ENCODE data around the gene TIMP3. TPM values are rescaled to one million over a fixed set of nuclear protein-coding genes. Genes with fewer than 3 reads are reported as not detected.
"Not testable (repeated sequence)": the region's sequence is repeated elsewhere in the genome, so short reads cannot be mapped to it uniquely, and the experiment has no call there.

The TIMP3 gene
- total RNA-seq, 1 donor from 2014 or later = 64.2 TPM

DNA sequence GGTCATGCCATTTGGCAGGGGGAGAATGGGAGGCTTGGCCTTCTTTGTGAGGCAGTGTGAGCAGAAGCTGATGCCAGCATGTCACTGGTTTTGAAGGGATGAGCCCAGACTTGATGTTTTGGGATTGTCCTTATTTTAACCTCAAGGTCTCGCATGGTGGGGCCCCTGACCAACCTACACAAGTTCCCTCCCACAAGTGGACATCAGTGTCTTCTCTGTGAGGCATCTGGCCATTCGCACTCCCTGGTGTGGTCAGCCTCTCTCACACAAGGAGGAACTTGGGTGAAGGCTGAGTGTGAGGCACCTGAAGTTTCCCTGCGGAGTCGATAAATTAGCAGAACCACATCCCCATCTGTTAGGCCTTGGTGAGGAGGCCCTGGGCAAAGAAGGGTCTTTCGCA, 59.8 kb downstream of the TIMP3 start:
- Histone ChIP-seq H3K4me3 (ENCODE audit: low read length in 3 of 3) (no peak overlapping the region), H3K27me3 (ENCODE audit: control insufficient read depth in 3 of 3, insufficient read depth in 3 of 3, low read length in 3 of 3) (no peaks in the 10 kb centered on the region), H3K27ac (ENCODE audit: low read depth, low read length) (no peak overlapping the region), H3K9me3 (ENCODE audit: control insufficient read depth in 3 of 3, low read length in 3 of 3) (no peaks in the 10 kb centered on the region), H3K9ac (ENCODE audit: low read depth in 1 of 3, low read length in 3 of 3) (no peak overlapping the region), H3K4me1 (ENCODE audit: control insufficient read depth in 3 of 3, insufficient read depth in 3 of 3, low read length in 3 of 3) (peaks cover 2 to 8% (median 3%) of the 10 kb centered on the region in 3 donors), H3K36me3 (ENCODE audit: control insufficient read depth in 3 of 3, insufficient read depth in 3 of 3, low read length in 3 of 3) (peaks cover 20 to 34% (median 25%) of the 10 kb centered on the region in 3 donors)

DNA sequence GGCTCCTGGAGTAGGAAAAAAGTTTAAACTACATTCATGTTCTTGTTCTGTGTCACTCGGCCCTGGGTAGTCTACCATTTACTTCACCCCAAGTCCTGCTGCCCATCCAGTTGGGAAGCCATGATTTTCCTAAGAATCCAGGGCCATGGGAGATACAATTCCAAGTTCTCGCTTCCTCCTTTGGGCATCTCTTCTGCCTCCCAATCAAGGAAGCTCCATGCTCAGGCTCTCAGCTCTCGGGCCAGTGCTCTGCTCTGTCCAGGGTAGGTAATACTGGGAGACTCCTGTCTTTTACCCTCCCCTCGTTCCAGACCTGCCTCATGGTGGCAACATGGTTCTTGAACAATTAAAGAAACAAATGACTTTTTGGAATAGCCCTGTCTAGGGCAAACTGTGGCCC, 60.6 kb downstream of the TIMP3 start:
- H3K4me3 ChIP-seq (ENCODE audit: low read length in 3 of 3) = no peak overlapping the region
- no peak overlapping the region for H3K9ac ChIP-seq (ENCODE audit: low read depth in 1 of 3, low read length in 3 of 3)
- no peaks in the 10 kb centered on the region for H3K9me3 ChIP-seq (ENCODE audit: control insufficient read depth in 3 of 3, low read length in 3 of 3)
- H3K36me3 ChIP-seq (ENCODE audit: control insufficient read depth in 3 of 3, insufficient read depth in 3 of 3, low read length in 3 of 3) = peaks cover 20 to 34% (median 21%) of the 10 kb centered on the region in 3 donors
- H3K27me3 ChIP-seq (ENCODE audit: control insufficient read depth in 3 of 3, insufficient read depth in 3 of 3, low read length in 3 of 3) = no peaks in the 10 kb centered on the region
- peaks cover 2 to 8% (median 3%) of the 10 kb centered on the region in 3 donors for H3K4me1 ChIP-seq (ENCODE audit: control insufficient read depth in 3 of 3, insufficient read depth in 3 of 3, low read length in 3 of 3)
- H3K27ac ChIP-seq (ENCODE audit: low read depth, low read length) = no peak overlapping the region

DNA sequence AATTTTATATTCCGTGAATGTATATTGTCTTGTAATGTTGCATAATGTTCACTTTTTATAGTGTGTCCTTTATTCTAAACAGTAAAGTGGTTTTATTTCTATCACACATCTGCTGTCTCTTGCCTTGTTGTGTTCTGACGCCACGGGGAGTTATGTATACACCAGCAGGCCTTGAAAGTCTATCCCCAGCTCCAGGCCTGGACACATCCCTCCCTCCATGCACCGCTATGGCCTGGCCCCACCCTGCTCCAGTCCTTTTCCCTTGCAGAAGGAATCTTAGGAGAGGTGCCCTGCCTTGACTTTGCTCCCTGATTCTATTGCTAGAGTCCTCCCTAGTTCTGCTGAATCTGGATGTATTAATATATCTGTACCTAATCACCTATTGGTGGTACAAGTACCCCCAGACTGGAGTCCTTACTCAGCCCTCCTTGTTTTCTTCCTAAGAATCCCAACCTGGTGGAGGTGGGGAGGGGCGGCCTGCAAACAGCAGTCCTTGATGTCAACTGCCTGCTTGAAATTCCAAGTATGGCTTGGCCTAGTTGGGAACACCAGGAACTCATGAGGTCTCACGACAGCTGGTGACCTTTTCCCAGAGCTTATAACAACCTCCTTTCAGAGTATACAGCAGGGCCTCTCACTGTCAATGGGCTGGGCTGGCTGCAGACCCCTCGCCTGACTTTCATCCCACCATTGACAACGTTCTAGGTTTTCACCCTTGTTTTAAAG, 61.6 kb downstream of the TIMP3 start:
- H3K36me3 ChIP-seq (ENCODE audit: control insufficient read depth in 3 of 3, insufficient read depth in 3 of 3, low read length in 3 of 3) = peaks cover 12 to 27% (median 16%) of the 10 kb centered on the region in 3 donors
- H3K9me3 ChIP-seq (ENCODE audit: control insufficient read depth in 3 of 3, low read length in 3 of 3) = no peaks in the 10 kb centered on the region
- H3K4me3 ChIP-seq (ENCODE audit: low read length in 3 of 3) = no peak overlapping the region
- no peak overlapping the region for H3K27ac ChIP-seq (ENCODE audit: low read depth, low read length)
- H3K4me1 ChIP-seq (ENCODE audit: control insufficient read depth in 3 of 3, insufficient read depth in 3 of 3, low read length in 3 of 3) = peaks cover 2 to 8% (median 3%) of the 10 kb centered on the region in 3 donors
- no peaks in the 10 kb centered on the region for H3K27me3 ChIP-seq (ENCODE audit: control insufficient read depth in 3 of 3, insufficient read depth in 3 of 3, low read length in 3 of 3)
- no peak overlapping the region for H3K9ac ChIP-seq (ENCODE audit: low read depth in 1 of 3, low read length in 3 of 3)

DNA sequence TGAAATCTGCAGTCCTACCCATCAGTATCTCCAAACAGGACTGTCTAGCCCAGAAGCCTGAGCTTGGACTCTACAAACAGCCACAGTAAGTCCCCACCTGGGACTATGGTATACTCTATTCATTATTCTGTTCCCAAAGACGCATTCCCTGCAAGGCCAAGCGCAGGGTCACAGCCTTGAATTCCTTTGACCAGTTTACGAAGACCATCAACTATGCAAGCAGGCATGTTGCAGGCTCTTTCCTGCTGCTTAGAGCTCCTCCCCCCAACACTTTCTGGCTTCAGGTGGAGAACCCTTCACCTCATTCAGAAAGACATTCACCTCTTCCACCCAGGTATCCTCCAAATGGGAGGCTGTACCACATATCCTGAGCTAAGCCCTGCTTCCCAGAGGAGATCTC, 62.5 kb downstream of the TIMP3 start:
- Histone ChIP-seq H3K36me3 (ENCODE audit: control insufficient read depth in 3 of 3, insufficient read depth in 3 of 3, low read length in 3 of 3) (peaks cover 3 to 18% (median 9%) of the 10 kb centered on the region in 3 donors), H3K9me3 (ENCODE audit: control insufficient read depth in 3 of 3, low read length in 3 of 3) (no peaks in the 10 kb centered on the region), H3K27me3 (ENCODE audit: control insufficient read depth in 3 of 3, insufficient read depth in 3 of 3, low read length in 3 of 3) (no peaks in the 10 kb centered on the region), H3K4me1 (ENCODE audit: control insufficient read depth in 3 of 3, insufficient read depth in 3 of 3, low read length in 3 of 3) (peaks cover 2 to 8% (median 3%) of the 10 kb centered on the region in 3 donors), H3K9ac (ENCODE audit: low read depth in 1 of 3, low read length in 3 of 3) (no peak overlapping the region), H3K27ac (ENCODE audit: low read depth, low read length) (no peak overlapping the region), H3K4me3 (ENCODE audit: low read length in 3 of 3) (no peak overlapping the region)

DNA sequence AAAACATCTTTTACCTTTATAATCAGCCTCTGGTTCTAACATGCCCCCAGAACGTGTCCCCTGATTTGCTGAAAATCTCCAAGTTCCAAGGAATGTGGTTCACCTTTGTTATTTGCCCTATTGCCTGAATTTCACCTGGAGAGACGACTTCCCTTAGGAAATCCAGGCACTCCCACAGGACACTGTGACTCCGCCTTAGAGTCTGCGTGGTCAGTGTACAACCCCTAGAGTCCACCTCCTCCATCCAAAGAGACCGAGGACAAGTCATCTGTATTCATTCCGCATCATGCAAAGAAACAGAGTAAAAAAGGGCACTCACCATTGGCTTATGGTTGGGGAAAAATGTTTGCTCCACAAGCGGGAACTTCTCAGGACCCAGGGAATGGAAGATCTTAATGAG, 63.1 kb downstream of the TIMP3 start:
- Histone ChIP-seq H3K4me3 (ENCODE audit: low read length in 3 of 3) (no peak overlapping the region), H3K27ac (ENCODE audit: low read depth, low read length) (no peak overlapping the region), H3K9me3 (ENCODE audit: control insufficient read depth in 3 of 3, low read length in 3 of 3) (no peaks in the 10 kb centered on the region), H3K4me1 (ENCODE audit: control insufficient read depth in 3 of 3, insufficient read depth in 3 of 3, low read length in 3 of 3) (peaks cover 2 to 8% (median 3%) of the 10 kb centered on the region in 3 donors), H3K9ac (ENCODE audit: low read depth in 1 of 3, low read length in 3 of 3) (no peak overlapping the region), H3K36me3 (ENCODE audit: control insufficient read depth in 3 of 3, insufficient read depth in 3 of 3, low read length in 3 of 3) (peaks cover 0 to 13% (median 6%) of the 10 kb centered on the region in 3 donors), H3K27me3 (ENCODE audit: control insufficient read depth in 3 of 3, insufficient read depth in 3 of 3, low read length in 3 of 3) (no peaks in the 10 kb centered on the region)

DNA sequence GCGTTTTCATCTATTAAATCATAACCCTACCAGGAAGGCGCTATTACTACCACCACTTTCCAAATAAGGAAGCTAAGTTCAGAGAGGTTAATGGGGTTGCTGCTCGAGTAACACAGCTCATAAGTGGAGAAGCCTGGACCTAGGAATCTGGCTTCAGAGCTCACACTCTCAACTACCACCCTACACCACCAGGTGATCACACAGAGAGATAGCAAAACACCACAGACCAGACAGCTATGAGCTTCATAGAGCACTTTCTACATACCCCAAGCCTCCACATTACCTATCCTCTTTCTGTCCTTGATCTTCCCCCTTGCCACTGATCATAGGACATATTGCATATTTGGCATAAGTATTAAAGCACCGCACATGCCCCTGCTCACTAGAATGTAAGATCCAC, 65.4 kb downstream of the TIMP3 start:
- H3K36me3 ChIP-seq (ENCODE audit: control insufficient read depth in 3 of 3, insufficient read depth in 3 of 3, low read length in 3 of 3) = no peaks in the 10 kb centered on the region
- H3K9ac ChIP-seq (ENCODE audit: low read depth in 1 of 3, low read length in 3 of 3) = no peak overlapping the region
- H3K27ac ChIP-seq (ENCODE audit: low read depth, low read length) = no peak overlapping the region

DNA sequence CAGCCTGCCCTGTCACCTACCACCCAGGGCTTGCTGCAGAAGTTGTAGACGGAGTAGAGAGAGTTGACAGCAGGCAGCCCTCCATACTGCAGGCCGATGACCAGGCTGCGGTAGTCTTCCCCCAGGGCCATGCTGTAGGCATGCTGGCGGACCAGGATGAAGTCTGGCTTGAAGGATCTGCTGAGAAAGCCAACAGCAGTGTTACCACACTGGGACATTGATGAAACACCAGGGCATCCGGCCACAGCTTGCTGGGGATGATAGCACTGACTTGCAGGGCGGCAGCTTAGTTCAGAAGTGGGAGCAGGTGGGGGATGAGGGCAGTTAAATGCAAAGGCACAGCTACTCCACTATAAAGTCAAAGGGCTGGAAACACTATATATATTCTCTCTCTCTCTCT, 67.4 kb downstream of the TIMP3 start:
- no peaks in the 10 kb centered on the region for H3K36me3 ChIP-seq (ENCODE audit: control insufficient read depth in 3 of 3, insufficient read depth in 3 of 3, low read length in 3 of 3)
- H3K4me3 ChIP-seq (ENCODE audit: low read length in 3 of 3) = no peak overlapping the region
- H3K4me1 ChIP-seq (ENCODE audit: control insufficient read depth in 3 of 3, insufficient read depth in 3 of 3, low read length in 3 of 3) = no peaks in the 10 kb centered on the region
- H3K27ac ChIP-seq (ENCODE audit: low read depth, low read length) = no peak overlapping the region
- H3K9me3 ChIP-seq (ENCODE audit: control insufficient read depth in 3 of 3, low read length in 3 of 3) = no peaks in the 10 kb centered on the region
- H3K27me3 ChIP-seq (ENCODE audit: control insufficient read depth in 3 of 3, insufficient read depth in 3 of 3, low read length in 3 of 3) = no peaks in the 10 kb centered on the region
- no peak overlapping the region for H3K9ac ChIP-seq (ENCODE audit: low read depth in 1 of 3, low read length in 3 of 3)

More for the DNA sequence above, 65.4 kb downstream of the TIMP3 start:
- H3K4me1 ChIP-seq (ENCODE audit: control insufficient read depth in 3 of 3, insufficient read depth in 3 of 3, low read length in 3 of 3) = peaks cover 2 to 8% (median 3%) of the 10 kb centered on the region in 3 donors
- no peak overlapping the region for H3K4me3 ChIP-seq (ENCODE audit: low read length in 3 of 3)
- no peaks in the 10 kb centered on the region for H3K27me3 ChIP-seq (ENCODE audit: control insufficient read depth in 3 of 3, insufficient read depth in 3 of 3, low read length in 3 of 3)
- H3K9me3 ChIP-seq (ENCODE audit: control insufficient read depth in 3 of 3, low read length in 3 of 3) = no peaks in the 10 kb centered on the region

DNA sequence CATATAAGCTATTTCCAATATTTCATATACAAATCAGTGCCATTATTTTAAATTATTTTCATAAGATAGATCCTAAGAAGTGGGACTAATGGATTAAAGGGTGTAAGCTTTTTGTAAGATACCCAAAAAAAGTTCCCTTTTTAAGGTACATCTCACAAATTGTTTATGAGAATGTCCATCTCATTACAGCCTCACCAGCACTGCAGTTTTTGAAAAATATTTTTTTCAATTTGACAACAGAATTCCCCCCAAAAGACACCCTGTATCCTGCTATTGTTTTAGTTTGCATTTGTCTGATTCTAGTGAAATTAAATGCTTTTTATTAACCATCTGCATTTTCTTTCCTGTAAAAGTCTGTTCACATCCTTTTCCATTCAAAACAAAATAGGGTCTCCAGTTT, 69.0 kb downstream of the TIMP3 start:
- H3K27ac ChIP-seq (ENCODE audit: low read depth, low read length) = no peak overlapping the region
- no peaks in the 10 kb centered on the region for H3K4me1 ChIP-seq (ENCODE audit: control insufficient read depth in 3 of 3, insufficient read depth in 3 of 3, low read length in 3 of 3)
- no peaks in the 10 kb centered on the region for H3K36me3 ChIP-seq (ENCODE audit: control insufficient read depth in 3 of 3, insufficient read depth in 3 of 3, low read length in 3 of 3)
- H3K9ac ChIP-seq (ENCODE audit: low read depth in 1 of 3, low read length in 3 of 3) = no peak overlapping the region
- no peaks in the 10 kb centered on the region for H3K27me3 ChIP-seq (ENCODE audit: control insufficient read depth in 3 of 3, insufficient read depth in 3 of 3, low read length in 3 of 3)
- no peak overlapping the region for H3K4me3 ChIP-seq (ENCODE audit: low read length in 3 of 3)
- H3K9me3 ChIP-seq (ENCODE audit: control insufficient read depth in 3 of 3, low read length in 3 of 3) = no peaks in the 10 kb centered on the region

DNA sequence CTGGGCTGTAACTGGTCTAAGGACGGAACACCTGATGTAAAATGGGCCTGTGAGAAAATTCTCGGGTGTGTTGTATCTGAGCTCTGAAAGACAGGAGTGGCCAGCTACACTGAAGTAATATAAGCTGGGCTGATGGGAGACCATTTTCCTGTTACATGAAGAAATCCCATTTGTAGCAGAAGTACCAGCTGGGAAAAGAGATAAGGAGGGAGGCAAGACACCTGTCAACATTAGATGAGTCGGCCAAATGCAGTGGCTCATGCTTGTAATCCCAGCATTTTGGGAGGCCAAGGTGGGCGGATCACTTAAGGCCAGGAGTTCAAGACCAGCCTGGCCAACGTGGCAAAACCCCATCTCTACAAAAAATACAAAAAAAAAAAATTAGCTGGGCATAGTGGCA, 72.1 kb downstream of the TIMP3 start:
- H3K4me3 ChIP-seq (ENCODE audit: low read length in 3 of 3); H3K36me3 ChIP-seq (ENCODE audit: control insufficient read depth in 3 of 3, insufficient read depth in 3 of 3, low read length in 3 of 3); H3K27me3 ChIP-seq (ENCODE audit: control insufficient read depth in 3 of 3, insufficient read depth in 3 of 3, low read length in 3 of 3); H3K9ac ChIP-seq (ENCODE audit: low read depth in 1 of 3, low read length in 3 of 3); H3K9me3 ChIP-seq (ENCODE audit: control insufficient read depth in 3 of 3, low read length in 3 of 3); H3K27ac ChIP-seq (ENCODE audit: low read depth, low read length); H3K4me1 ChIP-seq (ENCODE audit: control insufficient read depth in 3 of 3, insufficient read depth in 3 of 3, low read length in 3 of 3): not testable (repeated sequence)

DNA sequence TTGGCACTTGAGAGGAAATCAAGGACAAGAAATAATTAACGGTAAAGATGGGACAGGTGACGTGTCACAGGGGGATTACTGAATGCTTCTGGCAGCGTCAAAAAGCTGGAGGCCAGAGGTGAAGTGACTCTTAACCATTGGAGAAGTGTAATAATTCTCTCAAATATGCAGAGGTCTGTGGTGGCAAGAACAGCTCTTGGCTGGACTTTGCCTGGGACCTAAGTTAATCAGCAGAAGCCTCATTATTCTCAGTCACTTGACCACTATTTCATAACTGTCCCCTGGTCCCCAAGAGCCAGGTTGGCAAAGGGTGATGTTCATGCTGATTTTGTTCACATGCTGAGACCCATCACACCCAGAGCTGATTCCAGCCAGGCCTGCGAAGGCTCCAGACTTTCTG, 72.9 kb downstream of the TIMP3 start:
- Histone ChIP-seq H3K27ac (ENCODE audit: low read depth, low read length) (no peak overlapping the region), H3K4me3 (ENCODE audit: low read length in 3 of 3) (no peak overlapping the region), H3K27me3 (ENCODE audit: control insufficient read depth in 3 of 3, insufficient read depth in 3 of 3, low read length in 3 of 3) (no peaks in the 10 kb centered on the region), H3K9ac (ENCODE audit: low read depth in 1 of 3, low read length in 3 of 3) (no peak overlapping the region), H3K9me3 (ENCODE audit: control insufficient read depth in 3 of 3, low read length in 3 of 3) (no peaks in the 10 kb centered on the region), H3K4me1 (ENCODE audit: control insufficient read depth in 3 of 3, insufficient read depth in 3 of 3, low read length in 3 of 3) (no peaks in the 10 kb centered on the region), H3K36me3 (ENCODE audit: control insufficient read depth in 3 of 3, insufficient read depth in 3 of 3, low read length in 3 of 3) (no peaks in the 10 kb centered on the region)
